ENCODE results near the gene TP73. TPM values are rescaled to one million over a fixed set of nuclear protein-coding genes. Genes with fewer than 3 reads are reported as not detected.
"Not testable (repeated sequence)": the region's sequence is repeated elsewhere in the genome, so short reads cannot be mapped to it uniquely, and the experiment has no call there.

The TP73 gene
- total and polyA plus RNA-seq, 2 donors from 2014 or later, result 0.54 TPM; not detected in 1

- H3K27me3 ChIP-seq (ENCODE audit: control insufficient read depth, insufficient read depth, low read length), result no peaks in the 10 kb centered on the region
- H3K9me3 ChIP-seq (ENCODE audit: control insufficient read depth in 2 of 3, insufficient read depth in 1 of 3, low read length in 3 of 3), result no peaks in the 10 kb centered on the region
- no peak overlapping the region for H3K9ac ChIP-seq (ENCODE audit: low read length in 3 of 3)
- peaks cover 0 to 26% (median 12%) of the 10 kb centered on the region in 3 donors for H3K4me1 ChIP-seq (ENCODE audit: control insufficient read depth in 2 of 3, insufficient read depth in 2 of 3, low read depth in 1 of 3, low read length in 3 of 3)
- no peak for DNase-seq
- no peak for FAIRE-seq
- intact Hi-C loops (cut with DNase I), result no loop called here
- H3K4me3 ChIP-seq (ENCODE audit: low read length in 3 of 3), result no peak overlapping the region
- H3K36me3 ChIP-seq (ENCODE audit: control insufficient read depth in 2 of 3, insufficient read depth in 3 of 3, low read length in 3 of 3), result no peaks in the 10 kb centered on the region
- H3K27ac ChIP-seq (ENCODE audit: low read depth in 2 of 2, low read length in 2 of 2), result no peak overlapping the region
- no peak for TF ChIP-seq CTCF (IDR thresholded peaks at IDR 0.05; ENCODE audit: borderline replicate concordance, extremely low read depth, insufficient read depth)
These were observed 31.6 kb upstream of the TP73 start for GRCh38 chr1:3620708-3621107.

- H3K4me3 ChIP-seq (ENCODE audit: low read length in 3 of 3); H3K27ac ChIP-seq (ENCODE audit: low read depth in 2 of 2, low read length in 2 of 2); H3K27me3 ChIP-seq (ENCODE audit: control insufficient read depth, insufficient read depth, low read length); H3K36me3 ChIP-seq (ENCODE audit: control insufficient read depth in 2 of 3, insufficient read depth in 3 of 3, low read length in 3 of 3); intact Hi-C loops (cut with DNase I); H3K9me3 ChIP-seq (ENCODE audit: control insufficient read depth in 2 of 3, insufficient read depth in 1 of 3, low read length in 3 of 3): not testable (repeated sequence)
- DNase-seq, result peak in 3 of 5 donors; percentile 37 to 59 (median 49)
- peaks cover 0 to 26% (median 16%) of the 10 kb centered on the region in 3 donors for H3K4me1 ChIP-seq (ENCODE audit: control insufficient read depth in 2 of 3, insufficient read depth in 2 of 3, low read depth in 1 of 3, low read length in 3 of 3)
- H3K9ac ChIP-seq (ENCODE audit: low read length in 3 of 3), result peak overlapping the region in 1 of 3 donors; percentile 48
- peak; percentile 41 for TF ChIP-seq CTCF (IDR thresholded peaks at IDR 0.05; ENCODE audit: borderline replicate concordance, extremely low read depth, insufficient read depth)
- FAIRE-seq, result peak; percentile 71
These were observed 31.1 kb upstream of the TP73 start for GRCh38 chr1:3621151-3621671.

- H3K9ac ChIP-seq (ENCODE audit: low read length in 3 of 3); H3K27ac ChIP-seq (ENCODE audit: low read depth in 2 of 2, low read length in 2 of 2); intact Hi-C loops (cut with DNase I); FAIRE-seq; H3K36me3 ChIP-seq (ENCODE audit: control insufficient read depth in 2 of 3, insufficient read depth in 3 of 3, low read length in 3 of 3); H3K27me3 ChIP-seq (ENCODE audit: control insufficient read depth, insufficient read depth, low read length); H3K9me3 ChIP-seq (ENCODE audit: control insufficient read depth in 2 of 3, insufficient read depth in 1 of 3, low read length in 3 of 3); DNase-seq: not testable (repeated sequence)
- peak overlapping the region in 1 of 3 donors; percentile 87 for H3K4me3 ChIP-seq (ENCODE audit: low read length in 3 of 3)
- peaks cover 0 to 26% (median 16%) of the 10 kb centered on the region in 3 donors for H3K4me1 ChIP-seq (ENCODE audit: control insufficient read depth in 2 of 3, insufficient read depth in 2 of 3, low read depth in 1 of 3, low read length in 3 of 3)
These were observed 30.2 kb upstream of the TP73 start for GRCh38 chr1:3622102-3622501.

- intact Hi-C loops (cut with DNase I), result no loop called here
- peak overlapping the region; percentile 68 to 87 (median 71) for H3K4me3 ChIP-seq (ENCODE audit: low read length in 3 of 3)
- H3K36me3 ChIP-seq (ENCODE audit: control insufficient read depth in 2 of 3, insufficient read depth in 3 of 3, low read length in 3 of 3), result peaks cover 0 to 14% (median 2%) of the 10 kb centered on the region in 3 donors
- H3K9me3 ChIP-seq (ENCODE audit: control insufficient read depth in 2 of 3, insufficient read depth in 1 of 3, low read length in 3 of 3), result no peaks in the 10 kb centered on the region
- H3K4me1 ChIP-seq (ENCODE audit: control insufficient read depth in 2 of 3, insufficient read depth in 2 of 3, low read depth in 1 of 3, low read length in 3 of 3), result peaks cover 0 to 26% (median 16%) of the 10 kb centered on the region in 3 donors
- DNase-seq (peak; percentile 46 to 68 (median 50)), FAIRE-seq (no peak)
- H3K27ac ChIP-seq (ENCODE audit: low read depth in 2 of 2, low read length in 2 of 2), result peak overlapping the region; percentile 8 to 43
- no peaks in the 10 kb centered on the region for H3K27me3 ChIP-seq (ENCODE audit: control insufficient read depth, insufficient read depth, low read length)
- TF ChIP-seq CTCF (IDR thresholded peaks at IDR 0.05; ENCODE audit: borderline replicate concordance, extremely low read depth, insufficient read depth), result no peak
- H3K9ac ChIP-seq (ENCODE audit: low read length in 3 of 3), result peak overlapping the region; percentile 52 to 62 (median 57)
These were observed 28.7 kb upstream of the TP73 start for GRCh38 chr1:3623441-3624199.

Measured in kidney (tissue), 14 donors.